ENCODE measurements around the gene CFAP73. TPM values are rescaled to one million over a fixed set of nuclear protein-coding genes. Genes with fewer than 3 reads are reported as not detected.

CFAP73 gene
- total and polyA plus RNA-seq, 3 donors from 2014 or later: 0.81 to 1.2 TPM; not detected in 1

- H3K4me3 ChIP-seq: no peak overlapping the region
- TF ChIP-seq, protein P1, sequence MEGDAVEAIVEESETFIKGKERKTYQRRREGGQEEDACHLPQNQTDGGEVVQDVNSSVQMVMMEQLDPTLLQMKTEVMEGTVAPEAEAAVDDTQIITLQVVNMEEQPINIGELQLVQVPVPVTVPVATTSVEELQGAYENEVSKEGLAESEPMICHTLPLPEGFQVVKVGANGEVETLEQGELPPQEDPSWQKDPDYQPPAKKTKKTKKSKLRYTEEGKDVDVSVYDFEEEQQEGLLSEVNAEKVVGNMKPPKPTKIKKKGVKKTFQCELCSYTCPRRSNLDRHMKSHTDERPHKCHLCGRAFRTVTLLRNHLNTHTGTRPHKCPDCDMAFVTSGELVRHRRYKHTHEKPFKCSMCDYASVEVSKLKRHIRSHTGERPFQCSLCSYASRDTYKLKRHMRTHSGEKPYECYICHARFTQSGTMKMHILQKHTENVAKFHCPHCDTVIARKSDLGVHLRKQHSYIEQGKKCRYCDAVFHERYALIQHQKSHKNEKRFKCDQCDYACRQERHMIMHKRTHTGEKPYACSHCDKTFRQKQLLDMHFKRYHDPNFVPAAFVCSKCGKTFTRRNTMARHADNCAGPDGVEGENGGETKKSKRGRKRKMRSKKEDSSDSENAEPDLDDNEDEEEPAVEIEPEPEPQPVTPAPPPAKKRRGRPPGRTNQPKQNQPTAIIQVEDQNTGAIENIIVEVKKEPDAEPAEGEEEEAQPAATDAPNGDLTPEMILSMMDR (IDR thresholded peaks at IDR 0.05): no peak
- no peak for TF ChIP-seq POLR2A (IDR thresholded peaks at IDR 0.05)
- WGBS, 2 donors: 95% methylated on average over 11 of the region's 11 CpGs
- H3K4me1 ChIP-seq: peaks cover 12% of the 10 kb centered on the region
- H3K27me3 ChIP-seq: no peaks in the 10 kb centered on the region
- H3K9me3 ChIP-seq: no peaks in the 10 kb centered on the region
- no peaks in the 10 kb centered on the region for H3K36me3 ChIP-seq (ENCODE audit: low read depth, missing control alignments)
- intact Hi-C loops (cut with DNase I; ENCODE audit: low total_unique reads): no loop called here
- no peak for DNase-seq
- no peak overlapping the region for H3K27ac ChIP-seq
These were observed 33.6 kb downstream of the CFAP73 start for GRCh38 chr12:113183030-113183589.

DNA sequence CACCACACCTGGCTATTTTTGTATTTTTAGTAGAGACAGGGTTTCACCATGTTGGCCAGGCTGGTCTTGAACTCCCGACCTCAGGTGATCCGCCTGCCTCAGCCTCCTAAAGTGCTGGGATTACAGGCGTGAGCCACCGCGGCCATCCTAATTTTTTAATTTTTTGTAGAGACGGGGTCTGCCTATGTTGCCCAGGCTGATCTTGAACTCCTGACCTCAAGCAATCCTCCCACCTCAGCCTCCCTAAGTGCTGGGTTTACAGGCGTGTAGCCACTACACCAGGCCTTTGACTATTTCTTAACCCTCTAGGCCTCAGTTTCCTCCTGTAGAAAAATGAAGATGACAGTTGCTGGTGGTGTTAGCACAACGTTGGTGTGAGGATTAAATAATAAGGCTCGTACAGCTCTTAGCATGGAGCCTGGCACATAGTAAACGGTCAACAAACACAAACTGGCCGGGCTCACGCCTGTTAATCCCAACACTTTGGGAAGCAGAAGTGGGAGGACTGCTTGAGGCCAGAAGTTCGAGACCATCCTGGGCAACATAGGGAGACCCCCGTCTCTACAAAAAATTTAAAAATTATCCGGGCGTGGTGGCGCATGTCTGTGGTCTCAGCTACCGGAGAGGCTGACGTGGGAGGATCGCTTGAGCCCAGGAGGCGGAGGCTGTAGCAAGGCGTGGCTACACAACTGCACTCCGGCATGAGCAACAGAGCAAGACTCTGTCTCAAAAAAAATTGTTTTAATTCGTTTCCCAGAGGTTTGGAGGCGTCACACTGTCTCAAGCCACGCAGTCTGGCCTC is 34.8 kb downstream of the CFAP73 start:
- intact Hi-C loops (cut with DNase I; ENCODE audit: low total_unique reads): no loop called here
- Histone ChIP-seq H3K27ac (peak overlapping the region in 1 of 2 donors; percentile 94), H3K36me3 (ENCODE audit: low read depth, missing control alignments) (no peaks in the 10 kb centered on the region), H3K9me3 (no peaks in the 10 kb centered on the region), H3K4me3 (peak overlapping the region; percentile 93 to 96), H3K4me1 (peaks cover 12% of the 10 kb centered on the region), H3K27me3 (no peaks in the 10 kb centered on the region)
- DNase-seq: no peak
- TF ChIP-seq, protein P1 (IDR thresholded peaks at IDR 0.05): no peak
- no peak for TF ChIP-seq POLR2A (IDR thresholded peaks at IDR 0.05)
- WGBS, 2 donors: 19 to 20% methylated on average over 26 of the region's 26 CpGs

- Histone ChIP-seq H3K4me1 (peaks cover 12% of the 10 kb centered on the region), H3K9me3 (no peaks in the 10 kb centered on the region), H3K36me3 (ENCODE audit: low read depth, missing control alignments) (no peaks in the 10 kb centered on the region), H3K27me3 (no peaks in the 10 kb centered on the region), H3K4me3 (peak overlapping the region; percentile 93 to 96), H3K27ac (peak overlapping the region; percentile 94)
- peak; percentile 95 for DNase-seq
- TF ChIP-seq POLR2A (IDR thresholded peaks at IDR 0.05): no peak
- TF ChIP-seq, protein P1 (IDR thresholded peaks at IDR 0.05): no peak
- intact Hi-C loops (cut with DNase I; ENCODE audit: low total_unique reads): no loop called here
- 0% methylated on average over 11 to 17 of the region's 20 CpGs for WGBS, 2 donors
These were observed 35.3 kb downstream of the CFAP73 start for GRCh38 chr12:113184900-113185179.

- H3K4me3 ChIP-seq: peak within 1 kb of the TSS; percentile 93 to 96
- no peaks in the 10 kb centered on the region for H3K9me3 ChIP-seq
- intact Hi-C loops (cut with DNase I; ENCODE audit: low total_unique reads): no loop called here
- H3K27ac ChIP-seq: peak within 1 kb of the TSS; percentile 94
- WGBS, 2 donors: 1% methylated on average over 14 to 26 of the region's 89 CpGs
- peak; percentile 83 for DNase-seq
- no peaks in the 10 kb centered on the region for H3K27me3 ChIP-seq
- peaks cover 12% of the 10 kb centered on the region for H3K4me1 ChIP-seq
- no peaks in the 10 kb centered on the region for H3K36me3 ChIP-seq (ENCODE audit: low read depth, missing control alignments)
- TF ChIP-seq, protein P1 (IDR thresholded peaks at IDR 0.05): peak in 1 of 3 experiments; percentile 15
- no peak for TF ChIP-seq POLR2A (IDR thresholded peaks at IDR 0.05)
These were observed 35.9 kb downstream of the CFAP73 start, which contains the start of the genes DDX54 and RITA1 for GRCh38 chr12:113185180-113186032. TSS of gene DDX54 (minus strand) at chr12:113185478. CDS start at chr12:113185451, 27 bp downstream. TSS of gene RITA1 (plus strand) at chr12:113185721. CDS start at chr12:113186747, 1,026 bp downstream.
